Ishikawa (cell line): Measurements from ENCODE around the gene ATP2C2.

Source experiments
- CEBPB ChIP-seq: IDR thresholded peaks from 2 replicates; pipeline ENCODE4 v1.6.1; 2012
- FOXM1 ChIP-seq: IDR thresholded peaks from 2 replicates; pipeline ENCODE4 v1.6.1; 2012; ENCODE audit warnings: low read depth, borderline replicate concordance
- TEAD4 ChIP-seq: IDR thresholded peaks from 2 replicates; pipeline ENCODE4 v1.6.1; 2012
- YY1 ChIP-seq: IDR thresholded peaks from 2 replicates; pipeline ENCODE4 v1.6.1; 2012; ENCODE audit warnings: low read depth
- TF ChIP-seq, protein P1 (sequence below): IDR thresholded peaks from 2 replicates; pipeline ENCODE4 v1.6.1; 2012; ENCODE audit warnings: low read depth, mild to moderate bottlenecking

DNA sequence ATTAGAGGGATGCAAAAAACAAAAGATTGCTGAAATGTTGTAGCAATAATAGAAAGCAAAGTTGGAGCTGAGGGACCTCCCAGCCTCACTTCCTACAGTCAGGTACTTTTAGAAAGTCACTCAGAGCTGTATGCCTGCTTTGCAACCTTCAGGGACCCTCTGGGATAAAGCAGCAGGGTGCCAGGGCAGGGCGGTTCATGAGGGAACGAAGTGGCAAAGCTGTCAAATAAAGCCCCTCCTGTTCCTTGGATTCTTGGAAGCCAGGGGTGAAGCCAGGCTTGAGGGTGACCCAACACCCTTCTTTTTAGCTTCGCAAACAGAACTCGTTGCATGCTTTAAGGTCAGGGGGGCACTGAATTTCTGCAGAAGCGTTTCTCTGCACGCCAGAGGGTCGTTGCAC is 767 bp downstream of the ATP2C2 start:
- TF ChIP-seq, protein P1, sequence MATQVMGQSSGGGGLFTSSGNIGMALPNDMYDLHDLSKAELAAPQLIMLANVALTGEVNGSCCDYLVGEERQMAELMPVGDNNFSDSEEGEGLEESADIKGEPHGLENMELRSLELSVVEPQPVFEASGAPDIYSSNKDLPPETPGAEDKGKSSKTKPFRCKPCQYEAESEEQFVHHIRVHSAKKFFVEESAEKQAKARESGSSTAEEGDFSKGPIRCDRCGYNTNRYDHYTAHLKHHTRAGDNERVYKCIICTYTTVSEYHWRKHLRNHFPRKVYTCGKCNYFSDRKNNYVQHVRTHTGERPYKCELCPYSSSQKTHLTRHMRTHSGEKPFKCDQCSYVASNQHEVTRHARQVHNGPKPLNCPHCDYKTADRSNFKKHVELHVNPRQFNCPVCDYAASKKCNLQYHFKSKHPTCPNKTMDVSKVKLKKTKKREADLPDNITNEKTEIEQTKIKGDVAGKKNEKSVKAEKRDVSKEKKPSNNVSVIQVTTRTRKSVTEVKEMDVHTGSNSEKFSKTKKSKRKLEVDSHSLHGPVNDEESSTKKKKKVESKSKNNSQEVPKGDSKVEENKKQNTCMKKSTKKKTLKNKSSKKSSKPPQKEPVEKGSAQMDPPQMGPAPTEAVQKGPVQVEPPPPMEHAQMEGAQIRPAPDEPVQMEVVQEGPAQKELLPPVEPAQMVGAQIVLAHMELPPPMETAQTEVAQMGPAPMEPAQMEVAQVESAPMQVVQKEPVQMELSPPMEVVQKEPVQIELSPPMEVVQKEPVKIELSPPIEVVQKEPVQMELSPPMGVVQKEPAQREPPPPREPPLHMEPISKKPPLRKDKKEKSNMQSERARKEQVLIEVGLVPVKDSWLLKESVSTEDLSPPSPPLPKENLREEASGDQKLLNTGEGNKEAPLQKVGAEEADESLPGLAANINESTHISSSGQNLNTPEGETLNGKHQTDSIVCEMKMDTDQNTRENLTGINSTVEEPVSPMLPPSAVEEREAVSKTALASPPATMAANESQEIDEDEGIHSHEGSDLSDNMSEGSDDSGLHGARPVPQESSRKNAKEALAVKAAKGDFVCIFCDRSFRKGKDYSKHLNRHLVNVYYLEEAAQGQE: no peak
- TF ChIP-seq TEAD4 (no peak), FOXM1 (no peak), YY1 (no peak), CEBPB (no peak)
